ENCODE results near the gene LRRC8E. TPM values are rescaled to one million over a fixed set of nuclear protein-coding genes. Genes with fewer than 3 reads are reported as not detected.

Gene LRRC8E
- total RNA-seq, result 1 to 10 TPM in 1 of 4 donors, under 1 TPM in 1, not detected in 2; 0.15 to 2.1 TPM

- H3K4me3 ChIP-seq, result no peak within 1 kb of the TSS
- H3K27ac ChIP-seq, result no peak within 1 kb of the TSS
- H3K27me3 ChIP-seq, result no peaks in the 10 kb centered on the region
- no peak for DNase-seq
- H3K9me3 ChIP-seq, result no peaks in the 10 kb centered on the region
- intact Hi-C loops (cut with DNase I; ENCODE audit: low total_unique reads), result no loop called here
- no peaks in the 10 kb centered on the region for H3K36me3 ChIP-seq
- H3K4me1 ChIP-seq, result no peaks in the 10 kb centered on the region
- TF ChIP-seq POLR2A (IDR thresholded peaks at IDR 0.05) (peak in 1 of 2 donors; percentile 15), CTCF (IDR thresholded peaks at IDR 0.05) (no peak)
Observed at GRCh38 chr19:7888145-7888825, at the start of gene LRRC8E. Gene LRRC8E, plus strand, starts transcription at chr19:7888510. Its CDS starts 7,094 bp downstream, at chr19:7895604.

- no peaks in the 10 kb centered on the region for H3K4me1 ChIP-seq
- no peak overlapping the region for H3K4me3 ChIP-seq
- H3K9me3 ChIP-seq, result no peaks in the 10 kb centered on the region
- H3K27me3 ChIP-seq, result no peaks in the 10 kb centered on the region
- no peak overlapping the region for H3K27ac ChIP-seq
- H3K36me3 ChIP-seq, result no peaks in the 10 kb centered on the region
- intact Hi-C loops (cut with DNase I; ENCODE audit: low total_unique reads), result no loop called here
- no peak for DNase-seq
- TF ChIP-seq POLR2A (IDR thresholded peaks at IDR 0.05) (no peak), CTCF (IDR thresholded peaks at IDR 0.05) (no peak)
Observed at GRCh38 chr19:7839476-7839875, 48.8 kb upstream of the LRRC8E start.

GRCh38 chr19:7840629-7841028 lies 47.7 kb upstream of the LRRC8E start:
- DNase-seq, result no peak
- intact Hi-C loops (cut with DNase I; ENCODE audit: low total_unique reads), result no loop called here
- Histone ChIP-seq H3K36me3 (no peaks in the 10 kb centered on the region), H3K27me3 (no peaks in the 10 kb centered on the region), H3K4me3 (no peak overlapping the region), H3K9me3 (no peaks in the 10 kb centered on the region), H3K27ac (no peak overlapping the region), H3K4me1 (no peaks in the 10 kb centered on the region)
- TF ChIP-seq CTCF (IDR thresholded peaks at IDR 0.05), result no peak
- TF ChIP-seq POLR2A (IDR thresholded peaks at IDR 0.05), result no peak

- Histone ChIP-seq H3K4me1 (no peaks in the 10 kb centered on the region), H3K27me3 (no peaks in the 10 kb centered on the region), H3K36me3 (no peaks in the 10 kb centered on the region), H3K27ac (no peak overlapping the region), H3K9me3 (no peaks in the 10 kb centered on the region), H3K4me3 (no peak overlapping the region)
- TF ChIP-seq POLR2A (IDR thresholded peaks at IDR 0.05) (no peak), CTCF (IDR thresholded peaks at IDR 0.05) (no peak)
- no peak for DNase-seq
- intact Hi-C loops (cut with DNase I; ENCODE audit: low total_unique reads), result no loop called here
Observed at GRCh38 chr19:7841751-7842660, 46.3 kb upstream of the LRRC8E start.

Measured in uterus (tissue), 4 donors.